Fibroblast of skin of right biceps (primary cell): ENCODE measurements around the gene ARL15.

Experiments used
- DNase-seq: peaks from one replicate; pipeline ENCODE4 v3.0.0-alpha.2; 2013

Gene ARL15

GRCh38 chr5:53971131-53971530 lies 339.2 kb downstream of the ARL15 start:
- peak; percentile 29 for DNase-seq

GRCh38 chr5:53970475-53970874 lies 339.9 kb downstream of the ARL15 start:
- peak; percentile 30 for DNase-seq

GRCh38 chr5:53969176-53969730 lies 341.1 kb downstream of the ARL15 start:
- no peak for DNase-seq

GRCh38 chr5:53965459-53965858 lies 344.9 kb downstream of the ARL15 start:
- peak; percentile 83 for DNase-seq

GRCh38 chr5:53963958-53964357 lies 346.4 kb downstream of the ARL15 start:
- DNase-seq, result no peak

GRCh38 chr5:53962306-53962705 lies 348.1 kb downstream of the ARL15 start:
- peak; percentile 4 for DNase-seq

GRCh38 chr5:53956632-53957031 lies 353.7 kb downstream of the ARL15 start:
- no peak for DNase-seq

- DNase-seq, result no peak
Measured at GRCh38 chr5:53956196-53956595, 354.2 kb downstream of the ARL15 start.

- no peak for DNase-seq
Measured at GRCh38 chr5:53950621-53951020, 359.8 kb downstream of the ARL15 start.

GRCh38 chr5:53948598-53948997 lies 361.8 kb downstream of the ARL15 start:
- DNase-seq, result no peak

GRCh38 chr5:53946405-53947100 lies 363.8 kb downstream of the ARL15 start:
- DNase-seq, result no peak

GRCh38 chr5:53944981-53945380 lies 365.4 kb downstream of the ARL15 start:
- peak; percentile 22 for DNase-seq

- no peak for DNase-seq
Measured at GRCh38 chr5:53943938-53944337, 366.4 kb downstream of the ARL15 start.

- DNase-seq, result peak; percentile 69
Measured at GRCh38 chr5:53942724-53943123, 367.6 kb downstream of the ARL15 start.

- DNase-seq, result no peak
Measured at GRCh38 chr5:53940921-53941320, 369.5 kb downstream of the ARL15 start.

GRCh38 chr5:53937467-53937866 lies 372.9 kb downstream of the ARL15 start:
- no peak for DNase-seq

GRCh38 chr5:53936481-53937352 lies 373.7 kb downstream of the ARL15 start:
- DNase-seq, result peak; percentile 36

GRCh38 chr5:53934151-53934820 lies 376.1 kb downstream of the ARL15 start:
- peak; percentile 77 for DNase-seq

GRCh38 chr5:53932351-53932750 lies 378.0 kb downstream of the ARL15 start:
- DNase-seq, result no peak

GRCh38 chr5:53930457-53930856 lies 379.9 kb downstream of the ARL15 start:
- DNase-seq, result peak; percentile 74

- no peak for DNase-seq
Measured at GRCh38 chr5:53929570-53929969, 380.8 kb downstream of the ARL15 start.

GRCh38 chr5:53929152-53929551 lies 381.2 kb downstream of the ARL15 start:
- DNase-seq, result no peak

GRCh38 chr5:53928641-53929040 lies 381.7 kb downstream of the ARL15 start:
- DNase-seq, result no peak
